GM12891 (cell line): ENCODE measurements around the gene ZNF157.

Experiments
- POLR2A ChIP-seq: IDR thresholded peaks from 2 replicates; pipeline ENCODE4 v1.6.1; 2011; ENCODE audit warnings: low read depth, low read length, control low read depth
- POLR2AphosphoS5 ChIP-seq: IDR thresholded peaks from 2 replicates; pipeline ENCODE4 v1.6.1; 2011; ENCODE audit warnings: low read depth, low read length, control low read depth
- TAF1 ChIP-seq: IDR thresholded peaks from 2 replicates; pipeline ENCODE4 v1.6.1; 2011; ENCODE audit warnings: low read depth, low read length, control low read depth

DNA sequence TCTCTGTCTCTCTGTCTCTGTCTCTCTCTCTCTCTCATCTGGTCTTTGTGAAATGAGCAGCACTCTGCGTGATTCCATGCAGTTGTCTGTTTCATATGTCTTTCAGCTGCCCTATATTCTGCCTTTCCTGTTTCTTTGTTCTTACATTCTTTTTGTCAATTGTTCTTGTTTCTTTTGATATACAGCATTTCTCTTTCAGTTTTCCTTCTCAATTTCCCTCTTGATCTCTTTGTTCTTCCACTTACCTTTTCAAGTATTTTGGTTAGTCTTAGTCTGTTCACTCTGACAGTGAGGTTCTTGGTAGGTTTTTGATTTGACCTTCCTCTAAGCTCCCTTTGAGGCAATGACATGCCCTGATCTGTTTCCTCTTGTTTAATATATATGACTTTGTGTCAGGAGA is 20.4 kb downstream of the ZNF157 start:
- TF ChIP-seq POLR2A (no peak), POLR2AphosphoS5 (no peak), TAF1 (no peak)
